ENCODE measurements around the gene HADHA.

GRCh38 chr2:26197516-26197915 lies 46.9 kb downstream of the HADHA start:
- no peak for TF ChIP-seq POLR2A (IDR thresholded peaks at IDR 0.05; ENCODE audit: low read length)
- no peak for TF ChIP-seq GATA1 (IDR thresholded peaks at IDR 0.05; ENCODE audit: low read depth, low read length)

All from erythroblast (primary cell).